Endothelial cell of umbilical vein (primary cell): ENCODE measurements around the gene GNB5. TPM values are rescaled to one million over a fixed set of nuclear protein-coding genes. Genes with fewer than 3 reads are reported as not detected.

Experiments used
- BruUV-seq: library from RNA; stranded (reverse); fragments of 400-500 nt; replicated peaks from 2 replicates; lab custom pipeline; 2021; lab: Mats Ljungman, UMichigan
- CTCF ChIA-PET: fragments of 300-600, 350-600 bp; sonication (Branson Sonifier 250); formaldehyde crosslinking; loops from one replicate; lab custom pipeline; 2021; ENCODE audit warnings: antibody characterized with exemption, inconsistent platforms; lab: Charles Lee
- POLR2A ChIA-PET: fragments of 300-600, 350-600 bp; sonication (Branson Sonifier 250); formaldehyde crosslinking; loops from one replicate; lab custom pipeline; 2021; ENCODE audit warnings: antibody characterized with exemption, inconsistent platforms; lab: Charles Lee
- DNase-seq: peaks from one replicate; pipeline ENCODE4 v3.0.0-alpha.2; 2011; ENCODE audit warnings: low read depth, low spot score
- FAIRE-seq: peaks from 2 replicates; lab custom pipeline; 2011; peaks lifted over from hg19 to GRCh38; lab: Jason Lieb, UNC
- H2AFZ ChIP-seq: 2 replicates; pipeline ENCODE4 v1.6.0; 2012; ENCODE audit warnings: low read depth, low read length, control low read depth, inconsistent platforms
- H3K27ac ChIP-seq: 2 replicates; pipeline ENCODE4 v1.5.1; 2011; ENCODE audit warnings: low read depth, mild to moderate bottlenecking, control low read depth, low read length, moderate library complexity; ENCODE audit not compliant: insufficient read depth
- H3K27me3 ChIP-seq, 2 experiments: 2 replicates each; pipeline versions ENCODE4 v1.6.0 to v1.6.1; 2011; ENCODE audit warnings: low read length in 2 of 2, mixed read lengths in 1 of 2; ENCODE audit not compliant: control insufficient read depth in 2 of 2, insufficient read depth in 2 of 2
- H3K36me3 ChIP-seq, 2 experiments: 2 replicates in 1 of 2; 3 replicates in 1 of 2; pipeline ENCODE4 v1.5.1; 2011; ENCODE audit warnings: low read length in 2 of 2, mild to moderate bottlenecking in 1 of 2, moderate library complexity in 1 of 2; ENCODE audit not compliant: control insufficient read depth in 2 of 2, insufficient read depth in 2 of 2; ENCODE audit errors: extremely low read depth in 1 of 2
- H3K4me1 ChIP-seq: 3 replicates; pipeline ENCODE4 v1.5.1; 2011; ENCODE audit warnings: mild to moderate bottlenecking, low read length; ENCODE audit not compliant: control insufficient read depth, insufficient read depth; ENCODE audit errors: extremely low read depth
- H3K4me2 ChIP-seq: 2 replicates; pipeline ENCODE4 v1.6.1; 2011; ENCODE audit warnings: low read length, control low read depth, mixed read lengths; ENCODE audit not compliant: insufficient read depth
- H3K4me3 ChIP-seq, 3 experiments: fragments of 200-600 bp in 1 of 3; sonication (generic), shearing (Covaris generic) in 1 of 3; replicated peaks in 1 of 3; 2 replicates each; pipeline ENCODE4 v1.5.1; 2011 to 2016; ENCODE audit warnings: control low read depth in 3 of 3, low read length in 3 of 3, mild to moderate bottlenecking in 2 of 3, inconsistent platforms in 1 of 3, low read depth in 1 of 3, moderate library complexity in 1 of 3; ENCODE audit not compliant: insufficient read depth in 1 of 3
- H3K79me2 ChIP-seq: 2 replicates; pipeline ENCODE4 v1.6.0; 2012; ENCODE audit warnings: low read length, inconsistent platforms; ENCODE audit not compliant: control insufficient read depth, insufficient read depth
- H3K9ac ChIP-seq: replicated peaks from 2 replicates; pipeline ENCODE3; 2011; ENCODE audit warnings: low read length, control low read depth; ENCODE audit not compliant: insufficient read depth; ENCODE audit errors: extremely low read depth
- H3K9me1 ChIP-seq: replicated peaks from 3 replicates; pipeline ENCODE4 v1.6.0; 2011; ENCODE audit warnings: mild to moderate bottlenecking, low read length; ENCODE audit not compliant: control insufficient read depth, insufficient read depth; ENCODE audit errors: extremely low read depth
- H3K9me3 ChIP-seq: replicated peaks from 2 replicates; pipeline ENCODE4 v1.5.1; 2012; ENCODE audit warnings: low read length, inconsistent platforms; ENCODE audit not compliant: control insufficient read depth, insufficient read depth
- H4K20me1 ChIP-seq: replicated peaks from 2 replicates; pipeline ENCODE3; 2011; ENCODE audit warnings: mild to moderate bottlenecking, low read length; ENCODE audit not compliant: control insufficient read depth, insufficient read depth; ENCODE audit errors: extremely low read depth
- CTCF ChIP-seq, 2 donors: IDR thresholded peaks; 1 replicate in 1 of 2; 2 replicates in 1 of 2; pipeline ENCODE4 v1.5.1; 2011; ENCODE audit warnings: low read length in 2 of 2, mild to moderate bottlenecking in 2 of 2, moderate library complexity in 2 of 2, control low read depth in 1 of 2, inconsistent platforms in 1 of 2, low read depth in 1 of 2; ENCODE audit not compliant: insufficient read depth in 1 of 2; ENCODE audit errors: extremely low read depth in 1 of 2
- EZH2 ChIP-seq: IDR thresholded peaks from 2 replicates; pipeline ENCODE4 v1.6.1; 2012; ENCODE audit warnings: borderline replicate concordance, low read depth, mild to moderate bottlenecking, moderate library complexity, low read length, inconsistent platforms; ENCODE audit not compliant: severe bottlenecking
- MAX ChIP-seq: IDR thresholded peaks from 2 replicates; pipeline ENCODE4 v1.6.1; 2011; ENCODE audit not compliant: insufficient read depth, insufficient read length
- MYC ChIP-seq: IDR thresholded peaks from one replicate; pipeline ENCODE4 v1.6.1; 2011; ENCODE audit warnings: mild to moderate bottlenecking, low read depth, low read length
- dilution Hi-C: fragments of 300-500 bp; cut with MboI; formaldehyde crosslinking; loops from one replicate; pipeline ENCODE4 v1.15.0; 2019; ENCODE audit warnings: low sequenced_read_pairs; ENCODE audit not compliant: extremely low pct_ligation_motif_present
- intact Hi-C: fragments of 100-400 bp; cut with micrococcal nuclease; formaldehyde crosslinking; loops from one replicate; pipeline ENCODE4 v1.10.0; 2022
- polyA plus RNA-seq, 4 experiments: library from polyadenylated mRNA; depleted of rRNA in 3 of 4; stranded (reverse) in 3 of 4; unstranded in 1 of 4; fragments of >200 nt; gene quantifications; 2 replicates each; pipeline versions ENCODE4 v1.2.1 to v1.2.3, GENCODE V29; 2011 to 2012; ENCODE audit warnings: missing spikeins in 1 of 4
- total RNA-seq: library from RNA; stranded (reverse); gene quantifications from 2 replicates; pipeline ENCODE4 v1.2.3, GENCODE V29; 2021

GNB5 gene
- total and polyA plus RNA-seq, 2 donors (not counting 3 experiments of a cell fraction or from before 2014, with no cell fraction given) = 15.6 to 16.8 TPM

GRCh38 chr15:52068004-52068615 is 123.1 kb downstream of the GNB5 start:
- no peaks in the 10 kb centered on the region for H3K4me1 ChIP-seq
- dilution Hi-C loops (no loop called here), intact Hi-C loops (no loop called here)
- peaks cover 2 to 3% of the 10 kb centered on the region in 2 experiments for H3K36me3 ChIP-seq
- no peak for TF ChIP-seq MYC
- TF ChIP-seq CTCF (IDR thresholded peaks at IDR 0.05; ENCODE audit: extremely low read depth in 1 of 2, insufficient read depth in 1 of 2, low read depth in 1 of 2, low read length in 2 of 2) = no peak
- no peak for TF ChIP-seq MAX
- no peak for TF ChIP-seq EZH2
- no peaks in the 10 kb centered on the region for H3K9me3 ChIP-seq
- no peak overlapping the region for H3K4me3 ChIP-seq
- H3K9ac ChIP-seq = no peak overlapping the region
- DNase-seq (no peak), FAIRE-seq (no peak)
- no peaks in the 10 kb centered on the region for H3K79me2 ChIP-seq
- no peak overlapping the region for H2AFZ ChIP-seq
- no peaks in the 10 kb centered on the region for H4K20me1 ChIP-seq
- H3K9me1 ChIP-seq = no peaks in the 10 kb centered on the region
- POLR2A ChIA-PET = interaction anchor here (0.8 kb wide), 1 partner anchor 1653 kb away, joined by 3 read pairs; no protein-coding TSS in a partner anchor
- no peaks in the 10 kb centered on the region for H3K27me3 ChIP-seq
- CTCF ChIA-PET = interaction anchor here (0.9 to 3.8 kb wide), 4 partner anchors 10 to 668 kb away, joined by 3 to 19 read pairs (median 8); no protein-coding TSS in a partner anchor
- H3K4me2 ChIP-seq = no peak overlapping the region
- no TSS peak for BruUV-seq
- no peak overlapping the region for H3K27ac ChIP-seq
